GM12865 (cell line): ENCODE results near the gene CERS6.
A peak's percentile ranks its signal among the peaks of the same experiment; 100 is the strongest.
"Not testable (repeated sequence)": the region's sequence is repeated elsewhere in the genome, so short reads cannot be mapped to it uniquely, and the experiment has no call there.

ENCODE experiments used
- DNase-seq: peaks from one replicate; pipeline ENCODE4 v3.0.0; 2010; ENCODE audit warnings: low read depth
- H3K4me3 ChIP-seq: 2 replicates; pipeline ENCODE4 v1.5.1; 2011; ENCODE audit warnings: mild to moderate bottlenecking, low read depth, low read length, control low read depth
- TF ChIP-seq, protein P1 (sequence below): IDR thresholded peaks from 2 replicates; pipeline ENCODE4 v1.5.1; 2011; ENCODE audit warnings: low read length, control low read depth, low read depth, inconsistent platforms; ENCODE audit not compliant: insufficient read depth; ENCODE audit errors: missing control alignments

Gene CERS6, protein sequence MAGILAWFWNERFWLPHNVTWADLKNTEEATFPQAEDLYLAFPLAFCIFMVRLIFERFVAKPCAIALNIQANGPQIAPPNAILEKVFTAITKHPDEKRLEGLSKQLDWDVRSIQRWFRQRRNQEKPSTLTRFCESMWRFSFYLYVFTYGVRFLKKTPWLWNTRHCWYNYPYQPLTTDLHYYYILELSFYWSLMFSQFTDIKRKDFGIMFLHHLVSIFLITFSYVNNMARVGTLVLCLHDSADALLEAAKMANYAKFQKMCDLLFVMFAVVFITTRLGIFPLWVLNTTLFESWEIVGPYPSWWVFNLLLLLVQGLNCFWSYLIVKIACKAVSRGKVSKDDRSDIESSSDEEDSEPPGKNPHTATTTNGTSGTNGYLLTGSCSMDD

DNA sequence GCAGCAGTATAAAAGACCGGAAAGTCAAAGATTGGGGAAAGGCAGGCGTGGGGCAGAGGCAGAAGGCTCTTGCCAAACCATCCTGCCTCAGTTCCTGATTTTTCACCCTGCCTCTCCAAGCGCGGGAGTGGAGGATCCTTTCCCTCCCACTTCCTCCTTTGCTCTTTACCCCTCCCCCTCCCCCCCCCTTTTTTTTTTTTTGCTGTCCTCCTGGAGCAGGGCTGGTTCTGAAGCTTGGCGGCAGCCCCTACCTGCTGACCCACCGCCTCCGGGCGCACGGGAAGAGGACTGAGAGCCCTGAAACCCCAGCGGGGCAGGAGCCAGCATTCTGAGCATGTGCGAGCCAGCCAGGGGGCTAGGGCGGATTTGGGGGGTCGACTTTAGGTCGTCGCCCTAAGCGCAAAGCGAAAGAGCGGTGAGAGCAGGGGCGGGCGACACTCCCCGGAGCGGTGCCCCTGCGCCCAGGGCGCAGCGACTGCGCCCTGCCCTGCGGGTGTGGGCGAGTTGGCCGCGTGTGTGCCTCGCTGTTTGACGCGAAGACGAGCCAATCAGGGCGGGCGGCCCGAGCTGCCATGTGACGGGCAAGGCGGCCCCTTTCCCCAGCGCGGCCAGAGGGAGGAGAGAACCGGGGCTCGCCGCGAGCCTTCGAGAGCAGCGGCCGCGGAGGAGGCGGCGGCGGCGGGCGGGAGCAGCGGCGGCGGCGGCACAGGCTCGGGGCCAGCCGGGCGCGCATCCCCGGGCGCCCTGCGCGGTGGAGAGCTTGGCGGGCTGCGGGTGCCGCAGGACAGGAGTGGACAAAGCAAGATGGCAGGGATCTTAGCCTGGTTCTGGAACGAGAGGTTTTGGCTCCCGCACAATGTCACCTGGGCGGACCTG lies at the start of gene CERS6:
Gene CERS6, plus strand, starts transcription at position 628 of the 876 bp plus-strand sequence. Its CDS starts 177 bp downstream, at position 805.
- peak within 1 kb of the TSS; percentile 99 for H3K4me3 ChIP-seq

DNA sequence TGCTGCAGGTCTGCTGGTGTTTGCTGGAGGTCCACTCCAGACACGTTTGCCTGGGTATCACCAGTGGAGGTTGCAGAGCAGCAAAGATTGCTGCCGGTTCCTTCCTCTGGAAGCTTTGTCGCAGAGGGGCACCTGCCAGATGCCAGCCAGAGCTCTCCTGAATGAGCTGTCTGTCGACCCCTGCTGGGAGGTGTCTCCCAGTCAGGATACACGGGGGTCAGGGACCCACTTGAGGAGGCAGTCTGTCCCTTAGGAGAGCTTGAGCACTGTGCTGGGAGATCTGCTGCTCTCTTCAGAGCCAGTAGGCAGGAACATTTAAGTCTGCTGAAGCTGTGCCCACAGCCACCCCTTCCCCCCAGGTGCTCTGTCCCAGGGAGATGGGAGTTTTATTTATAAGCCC lies 43.8 kb upstream of the CERS6 start:
- H3K4me3 ChIP-seq, DNase-seq: not testable (repeated sequence)

More for the DNA sequence above, at the start of gene CERS6:
- DNase-seq: peak; percentile 97
- TF ChIP-seq, protein P1, sequence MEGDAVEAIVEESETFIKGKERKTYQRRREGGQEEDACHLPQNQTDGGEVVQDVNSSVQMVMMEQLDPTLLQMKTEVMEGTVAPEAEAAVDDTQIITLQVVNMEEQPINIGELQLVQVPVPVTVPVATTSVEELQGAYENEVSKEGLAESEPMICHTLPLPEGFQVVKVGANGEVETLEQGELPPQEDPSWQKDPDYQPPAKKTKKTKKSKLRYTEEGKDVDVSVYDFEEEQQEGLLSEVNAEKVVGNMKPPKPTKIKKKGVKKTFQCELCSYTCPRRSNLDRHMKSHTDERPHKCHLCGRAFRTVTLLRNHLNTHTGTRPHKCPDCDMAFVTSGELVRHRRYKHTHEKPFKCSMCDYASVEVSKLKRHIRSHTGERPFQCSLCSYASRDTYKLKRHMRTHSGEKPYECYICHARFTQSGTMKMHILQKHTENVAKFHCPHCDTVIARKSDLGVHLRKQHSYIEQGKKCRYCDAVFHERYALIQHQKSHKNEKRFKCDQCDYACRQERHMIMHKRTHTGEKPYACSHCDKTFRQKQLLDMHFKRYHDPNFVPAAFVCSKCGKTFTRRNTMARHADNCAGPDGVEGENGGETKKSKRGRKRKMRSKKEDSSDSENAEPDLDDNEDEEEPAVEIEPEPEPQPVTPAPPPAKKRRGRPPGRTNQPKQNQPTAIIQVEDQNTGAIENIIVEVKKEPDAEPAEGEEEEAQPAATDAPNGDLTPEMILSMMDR: no peak

DNA sequence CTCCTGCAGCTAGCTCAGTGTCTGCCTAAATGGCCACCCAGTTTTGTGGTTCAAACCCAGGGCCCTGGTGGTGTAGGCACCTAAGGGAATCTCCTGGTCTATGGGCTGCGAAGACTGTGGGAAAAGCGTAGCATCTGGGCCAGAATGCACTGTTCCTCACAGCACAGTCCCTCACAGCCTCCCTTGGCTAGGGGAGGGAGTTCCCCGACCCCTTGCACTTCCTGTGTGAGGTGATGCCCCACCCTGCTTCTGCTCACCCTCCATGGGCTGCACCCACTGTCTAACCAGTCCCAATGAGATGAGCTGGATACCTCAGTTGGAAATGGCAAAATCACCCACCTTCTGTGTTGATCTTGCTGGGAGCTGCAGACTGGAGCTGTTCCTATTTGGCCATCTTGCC lies 43.0 kb upstream of the CERS6 start:
- not testable (repeated sequence) for H3K4me3 ChIP-seq, DNase-seq

DNA sequence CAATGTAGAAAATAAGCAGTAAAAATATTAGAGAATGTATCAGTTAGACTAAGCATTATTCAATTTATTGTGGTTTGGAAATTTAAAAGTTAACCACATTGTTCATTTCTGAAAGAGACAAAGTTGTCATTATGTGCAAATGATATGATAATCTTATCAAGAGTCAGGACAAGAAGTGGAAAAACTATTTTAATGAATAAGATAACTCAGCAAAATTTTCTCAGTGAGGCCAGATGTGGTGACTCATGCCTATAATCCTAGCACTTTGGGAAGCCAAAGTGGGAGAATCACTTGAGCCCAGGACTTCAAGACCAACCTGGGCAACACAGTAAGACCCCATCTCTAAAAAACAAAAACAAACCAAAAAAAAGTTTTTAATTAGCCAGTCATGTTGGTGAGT lies 39.5 kb upstream of the CERS6 start:
- H3K4me3 ChIP-seq: no peak overlapping the region

GRCh38 chr2:168422584-168422983 lies 33.5 kb upstream of the CERS6 start:
- TF ChIP-seq, protein P1: no peak
- peak; percentile 64 for DNase-seq
- no peak overlapping the region for H3K4me3 ChIP-seq

More for the DNA sequence above, 39.5 kb upstream of the CERS6 start:
- DNase-seq: no peak
- TF ChIP-seq, protein P1: no peak

GRCh38 chr2:168424112-168424951 lies 31.7 kb upstream of the CERS6 start:
- peak; percentile 18 for DNase-seq
- TF ChIP-seq, protein P1: no peak
- H3K4me3 ChIP-seq: no peak overlapping the region

GRCh38 chr2:168424971-168425370 lies 31.1 kb upstream of the CERS6 start:
- no peak overlapping the region for H3K4me3 ChIP-seq

More at GRCh38 chr2:168424971-168425370, 31.1 kb upstream of the CERS6 start:
- TF ChIP-seq, protein P1: no peak
- no peak for DNase-seq
